ENCODE results near the gene MOB3C.

GRCh38 chr1:46613661-46614603 lies 2.7 kb downstream of the MOB3C start:
- TF ChIP-seq CTCF (IDR thresholded peaks at IDR 0.05) (no peak), POLR2A (IDR thresholded peaks at IDR 0.05) (no peak)

All from heart left ventricle (tissue), 13 donors.